ENCODE measurements around the gene MGAT3.

The MGAT3 gene

DNA sequence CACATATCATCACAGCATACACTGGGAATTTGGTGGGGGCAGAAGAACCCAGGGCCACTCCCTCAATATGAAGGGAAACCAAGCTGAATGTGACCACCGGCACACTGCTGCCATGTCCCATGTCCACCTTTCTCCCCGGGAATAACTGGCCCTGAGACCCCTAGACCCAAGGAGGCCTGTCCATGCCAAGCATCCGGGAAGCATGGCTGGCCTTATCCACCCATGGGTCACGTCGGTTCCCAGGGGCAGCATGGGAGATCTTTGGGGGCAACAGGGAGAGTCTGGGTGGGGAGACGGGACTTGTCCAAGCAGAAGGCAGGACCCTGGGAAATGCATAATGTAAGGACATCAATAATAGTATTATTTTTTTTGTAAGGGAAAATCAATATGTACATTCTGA lies 34.9 kb downstream of the MGAT3 start:
- Histone ChIP-seq H3K79me2 (ENCODE audit: control insufficient read depth, insufficient read depth, low read length, unreplicated experiment) (no peaks in the 10 kb centered on the region), H3K36me3 (ENCODE audit: insufficient read depth, low read length) (no peaks in the 10 kb centered on the region), H3K27me3 (ENCODE audit: insufficient read depth, low read length) (no peaks in the 10 kb centered on the region), H3K27ac (ENCODE audit: low read depth, low read length) (no peak overlapping the region), H3K4me3 (ENCODE audit: low read depth, low read length) (no peak overlapping the region), H2AFZ (ENCODE audit: low read length, unreplicated experiment) (no peak overlapping the region), H3K4me1 (ENCODE audit: control insufficient read depth, insufficient read depth, low read length, unreplicated experiment) (peaks cover 16% of the 10 kb centered on the region)

DNA sequence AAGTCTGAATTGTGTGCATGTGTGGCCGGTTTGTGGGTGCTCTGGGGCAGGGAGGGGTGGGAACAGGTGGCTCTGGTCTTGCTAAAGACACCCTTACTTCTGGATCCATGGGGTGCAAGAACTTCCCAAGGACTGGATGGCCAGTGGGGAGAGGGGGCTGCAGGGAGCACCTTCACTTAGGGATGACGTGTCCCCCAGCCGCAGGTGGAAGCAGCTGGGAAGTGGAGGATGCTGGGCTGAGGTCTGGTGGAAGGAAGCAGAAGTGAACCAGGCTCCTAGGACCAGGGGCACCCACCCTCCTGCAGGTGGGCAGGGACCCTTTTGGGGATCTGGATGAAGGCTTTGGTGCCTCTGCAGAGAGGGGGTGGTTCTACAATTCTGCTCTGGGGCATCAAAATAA lies 35.4 kb downstream of the MGAT3 start:
- H3K36me3 ChIP-seq (ENCODE audit: insufficient read depth, low read length): no peaks in the 10 kb centered on the region
- no peaks in the 10 kb centered on the region for H3K27me3 ChIP-seq (ENCODE audit: insufficient read depth, low read length)
- no peak overlapping the region for H3K27ac ChIP-seq (ENCODE audit: low read depth, low read length)
- no peak overlapping the region for H2AFZ ChIP-seq (ENCODE audit: low read length, unreplicated experiment)
- no peaks in the 10 kb centered on the region for H3K79me2 ChIP-seq (ENCODE audit: control insufficient read depth, insufficient read depth, low read length, unreplicated experiment)
- H3K4me3 ChIP-seq (ENCODE audit: low read depth, low read length): no peak overlapping the region
- H3K4me1 ChIP-seq (ENCODE audit: control insufficient read depth, insufficient read depth, low read length, unreplicated experiment): peaks cover 16% of the 10 kb centered on the region

DNA sequence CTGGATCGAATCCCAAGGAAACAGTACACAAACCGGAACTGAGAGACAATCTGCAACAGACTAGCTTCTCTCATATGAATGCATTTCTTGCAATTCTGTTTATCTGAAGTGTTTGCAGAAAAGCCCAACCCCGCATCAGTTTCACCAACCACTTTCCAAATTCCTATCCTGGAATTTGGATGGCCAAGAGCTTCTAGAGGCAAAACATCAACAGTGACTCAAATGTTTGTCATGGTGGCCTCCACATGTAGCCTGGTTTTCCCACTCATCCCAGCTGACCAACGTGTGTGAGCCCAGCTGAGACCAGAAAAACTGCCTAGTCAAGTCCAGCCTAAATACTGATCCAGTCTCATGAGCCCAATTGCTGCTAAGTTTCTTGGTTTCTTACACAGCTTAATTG lies 36.9 kb downstream of the MGAT3 start:
- H2AFZ ChIP-seq (ENCODE audit: low read length, unreplicated experiment): no peak overlapping the region
- H3K4me1 ChIP-seq (ENCODE audit: control insufficient read depth, insufficient read depth, low read length, unreplicated experiment): peaks cover 16% of the 10 kb centered on the region
- no peaks in the 10 kb centered on the region for H3K27me3 ChIP-seq (ENCODE audit: insufficient read depth, low read length)
- no peak overlapping the region for H3K4me3 ChIP-seq (ENCODE audit: low read depth, low read length)
- H3K36me3 ChIP-seq (ENCODE audit: insufficient read depth, low read length): no peaks in the 10 kb centered on the region
- peak overlapping the region; percentile 44; the same call in 1 of the 2 replicates for H3K27ac ChIP-seq (ENCODE audit: low read depth, low read length)
- no peaks in the 10 kb centered on the region for H3K79me2 ChIP-seq (ENCODE audit: control insufficient read depth, insufficient read depth, low read length, unreplicated experiment)

DNA sequence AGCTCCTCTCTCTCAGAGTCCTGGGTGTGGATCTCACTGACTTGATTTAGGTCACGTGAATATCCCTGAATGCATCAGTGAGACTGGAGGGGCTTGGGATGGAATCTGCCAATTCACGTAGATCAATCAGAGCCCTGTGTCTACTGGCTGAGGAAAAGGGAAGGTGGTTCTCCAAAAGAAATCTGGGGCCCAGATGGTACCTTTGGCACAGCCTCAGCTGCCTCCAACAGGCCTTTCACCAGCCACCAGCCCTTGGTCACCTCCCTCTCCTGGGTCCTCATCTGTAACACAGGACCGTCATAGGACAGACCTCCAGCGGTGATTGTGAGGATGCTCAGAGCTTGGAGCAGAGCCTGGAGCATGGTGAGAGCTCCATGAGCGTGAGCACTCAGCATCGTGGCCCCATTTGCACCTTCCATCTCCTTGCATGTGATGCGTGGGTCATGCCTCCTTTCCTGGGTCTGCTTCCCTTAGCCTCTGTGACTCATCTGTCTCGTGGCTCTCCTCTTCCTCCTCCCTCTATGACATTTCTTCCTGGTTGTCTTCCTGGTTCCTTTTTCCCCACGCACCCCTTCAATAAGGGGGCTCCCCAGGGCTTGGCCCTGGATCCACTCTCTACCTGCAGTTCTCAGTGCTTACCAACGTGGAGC lies 37.8 kb downstream of the MGAT3 start:
- Histone ChIP-seq H3K27ac (ENCODE audit: low read depth, low read length) (peak overlapping the region; percentile 44; the same call in 1 of the 2 replicates), H3K27me3 (ENCODE audit: insufficient read depth, low read length) (no peaks in the 10 kb centered on the region), H3K4me3 (ENCODE audit: low read depth, low read length) (no peak overlapping the region), H2AFZ (ENCODE audit: low read length, unreplicated experiment) (no peak overlapping the region), H3K79me2 (ENCODE audit: control insufficient read depth, insufficient read depth, low read length, unreplicated experiment) (no peaks in the 10 kb centered on the region), H3K4me1 (ENCODE audit: control insufficient read depth, insufficient read depth, low read length, unreplicated experiment) (peaks cover 16% of the 10 kb centered on the region), H3K36me3 (ENCODE audit: insufficient read depth, low read length) (no peaks in the 10 kb centered on the region)

DNA sequence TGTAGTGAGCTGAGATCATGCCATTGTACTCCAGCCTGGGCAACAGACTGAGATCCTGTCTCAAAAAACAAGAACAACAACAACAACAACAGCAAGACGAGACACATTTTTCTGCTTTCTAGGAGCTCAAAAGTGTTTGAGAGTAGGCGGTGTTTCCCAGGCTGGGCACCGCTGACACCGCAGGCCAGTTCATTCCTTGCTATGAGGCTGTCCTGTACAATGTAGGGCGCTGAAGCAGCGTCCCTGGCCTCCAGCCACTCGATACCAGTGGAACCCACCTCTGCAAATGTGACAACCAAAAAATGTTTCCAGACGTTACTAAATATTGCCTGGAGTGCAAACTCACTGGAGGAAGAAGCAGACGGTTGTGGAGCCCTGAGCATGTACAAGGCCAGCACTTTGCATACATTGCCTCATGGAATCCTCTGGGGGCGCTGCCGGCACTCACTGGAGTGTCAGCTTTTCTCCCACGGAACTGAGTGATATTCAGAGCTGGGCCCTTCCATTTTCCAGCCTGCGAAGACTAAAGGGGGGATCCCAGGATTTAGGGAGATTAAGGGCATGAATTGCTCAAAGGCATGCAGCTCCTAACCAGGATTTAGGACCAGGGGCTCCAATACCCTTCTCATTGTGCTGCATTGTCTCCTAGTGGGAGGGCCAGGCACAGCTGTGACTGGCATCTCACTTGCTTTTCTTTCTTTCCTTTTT lies 39.5 kb downstream of the MGAT3 start:
- Histone ChIP-seq H3K27me3 (ENCODE audit: insufficient read depth, low read length) (no peaks in the 10 kb centered on the region), H3K4me3 (ENCODE audit: low read depth, low read length) (no peak overlapping the region), H3K79me2 (ENCODE audit: control insufficient read depth, insufficient read depth, low read length, unreplicated experiment) (no peaks in the 10 kb centered on the region), H3K4me1 (ENCODE audit: control insufficient read depth, insufficient read depth, low read length, unreplicated experiment) (peaks cover 20% of the 10 kb centered on the region), H2AFZ (ENCODE audit: low read length, unreplicated experiment) (no peak overlapping the region), H3K36me3 (ENCODE audit: insufficient read depth, low read length) (no peaks in the 10 kb centered on the region), H3K27ac (ENCODE audit: low read depth, low read length) (no peak overlapping the region)

DNA sequence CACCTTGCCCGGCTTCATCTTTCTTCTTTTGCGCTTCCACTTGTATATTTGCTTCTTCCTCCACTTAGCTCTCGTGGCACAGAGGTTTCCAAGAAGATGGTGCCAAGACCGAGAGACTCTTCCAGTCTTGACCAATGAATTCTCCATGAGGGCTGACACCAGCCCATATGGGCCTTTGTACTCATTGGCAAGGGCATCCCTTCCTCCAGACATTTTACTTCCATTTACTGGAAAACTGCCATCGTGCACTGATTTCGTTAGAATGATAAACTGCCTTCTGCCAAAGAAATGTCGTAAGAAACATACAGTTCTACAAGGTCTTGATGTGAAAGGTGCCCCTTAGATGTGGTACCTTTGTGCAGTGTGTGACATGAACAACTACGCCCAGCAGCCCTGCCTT lies 40.6 kb downstream of the MGAT3 start:
- H3K79me2 ChIP-seq (ENCODE audit: control insufficient read depth, insufficient read depth, low read length, unreplicated experiment): peaks cover 2% of the 10 kb centered on the region
- no peaks in the 10 kb centered on the region for H3K36me3 ChIP-seq (ENCODE audit: insufficient read depth, low read length)
- no peak overlapping the region for H3K4me3 ChIP-seq (ENCODE audit: low read depth, low read length)
- H2AFZ ChIP-seq (ENCODE audit: low read length, unreplicated experiment): no peak overlapping the region
- no peak overlapping the region for H3K27ac ChIP-seq (ENCODE audit: low read depth, low read length)
- no peaks in the 10 kb centered on the region for H3K27me3 ChIP-seq (ENCODE audit: insufficient read depth, low read length)
- peaks cover 23% of the 10 kb centered on the region for H3K4me1 ChIP-seq (ENCODE audit: control insufficient read depth, insufficient read depth, low read length, unreplicated experiment)

DNA sequence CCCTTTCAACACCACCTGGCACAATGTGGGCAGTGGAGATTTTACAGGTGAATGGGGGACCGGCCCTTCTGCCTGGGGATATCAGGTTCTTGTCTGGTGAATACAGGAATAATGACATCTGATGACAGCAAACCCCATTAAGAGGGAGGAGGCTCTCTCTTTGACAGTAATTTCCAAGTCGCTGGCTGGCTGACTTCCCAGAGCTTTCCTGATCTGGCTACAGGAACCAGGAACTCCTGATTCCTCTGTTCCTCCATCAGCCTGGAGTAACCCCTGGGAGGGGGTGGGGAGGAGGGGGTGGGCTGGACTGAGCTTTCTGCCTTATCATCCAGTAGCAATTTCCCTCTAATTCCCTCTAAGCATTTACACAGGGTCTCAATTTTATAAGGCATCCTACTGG lies 41.6 kb downstream of the MGAT3 start:
- Histone ChIP-seq H3K36me3 (ENCODE audit: insufficient read depth, low read length) (no peaks in the 10 kb centered on the region), H3K27ac (ENCODE audit: low read depth, low read length) (no peak overlapping the region), H3K4me3 (ENCODE audit: low read depth, low read length) (no peak overlapping the region), H3K79me2 (ENCODE audit: control insufficient read depth, insufficient read depth, low read length, unreplicated experiment) (peaks cover 12% of the 10 kb centered on the region), H3K27me3 (ENCODE audit: insufficient read depth, low read length) (no peaks in the 10 kb centered on the region), H3K4me1 (ENCODE audit: control insufficient read depth, insufficient read depth, low read length, unreplicated experiment) (peaks cover 24% of the 10 kb centered on the region), H2AFZ (ENCODE audit: low read length, unreplicated experiment) (no peak overlapping the region)

DNA sequence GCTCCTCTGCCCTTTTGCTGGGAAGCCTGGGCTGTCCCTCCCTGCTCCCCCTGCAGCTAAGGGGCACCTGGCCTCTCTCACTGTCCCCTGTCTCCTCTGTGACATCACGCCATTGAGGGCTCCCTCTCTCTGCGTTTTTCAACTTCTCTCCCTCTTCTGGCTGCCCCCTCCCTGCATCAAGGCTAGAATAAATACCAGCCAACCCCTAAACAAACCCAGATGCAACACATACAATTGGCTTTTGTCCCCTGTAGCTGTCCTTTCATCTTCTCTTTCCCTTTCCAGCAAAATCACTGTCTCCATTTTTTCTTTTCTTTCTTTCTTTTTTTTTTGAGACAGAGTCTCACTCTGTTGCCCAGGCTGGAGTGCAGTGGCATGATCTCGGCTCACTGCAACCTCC lies 42.0 kb downstream of the MGAT3 start:
- Histone ChIP-seq H2AFZ (ENCODE audit: low read length, unreplicated experiment) (no peak overlapping the region), H3K4me1 (ENCODE audit: control insufficient read depth, insufficient read depth, low read length, unreplicated experiment) (peaks cover 24% of the 10 kb centered on the region), H3K4me3 (ENCODE audit: low read depth, low read length) (no peak overlapping the region), H3K79me2 (ENCODE audit: control insufficient read depth, insufficient read depth, low read length, unreplicated experiment) (peaks cover 16% of the 10 kb centered on the region), H3K36me3 (ENCODE audit: insufficient read depth, low read length) (no peaks in the 10 kb centered on the region), H3K27ac (ENCODE audit: low read depth, low read length) (no peak overlapping the region), H3K27me3 (ENCODE audit: insufficient read depth, low read length) (no peaks in the 10 kb centered on the region)

DNA sequence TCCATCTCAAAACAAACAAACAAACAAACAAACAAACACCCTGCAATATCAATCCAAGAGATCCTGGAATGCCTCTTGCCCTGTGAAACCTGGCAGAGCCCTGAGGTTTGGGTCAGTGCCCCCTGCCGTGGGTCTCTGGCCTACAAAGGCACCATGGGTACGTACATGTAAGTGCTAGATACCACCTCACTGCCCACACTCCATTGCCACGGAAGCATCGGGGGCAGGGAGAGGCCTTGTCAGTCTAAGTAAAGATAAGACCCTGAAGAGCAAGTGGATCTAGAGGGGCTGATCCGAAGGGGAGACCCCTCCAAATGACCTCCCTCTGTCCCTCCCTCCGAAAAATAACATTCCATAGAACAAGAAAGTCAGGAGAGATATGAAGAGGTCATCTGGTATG lies 43.3 kb downstream of the MGAT3 start:
- H3K4me1 ChIP-seq (ENCODE audit: control insufficient read depth, insufficient read depth, low read length, unreplicated experiment): peaks cover 12% of the 10 kb centered on the region
- no peaks in the 10 kb centered on the region for H3K27me3 ChIP-seq (ENCODE audit: insufficient read depth, low read length)
- H2AFZ ChIP-seq (ENCODE audit: low read length, unreplicated experiment): no peak overlapping the region
- H3K79me2 ChIP-seq (ENCODE audit: control insufficient read depth, insufficient read depth, low read length, unreplicated experiment): peaks cover 26% of the 10 kb centered on the region
- no peaks in the 10 kb centered on the region for H3K36me3 ChIP-seq (ENCODE audit: insufficient read depth, low read length)
- H3K27ac ChIP-seq (ENCODE audit: low read depth, low read length): no peak overlapping the region
- H3K4me3 ChIP-seq (ENCODE audit: low read depth, low read length): no peak overlapping the region

DNA sequence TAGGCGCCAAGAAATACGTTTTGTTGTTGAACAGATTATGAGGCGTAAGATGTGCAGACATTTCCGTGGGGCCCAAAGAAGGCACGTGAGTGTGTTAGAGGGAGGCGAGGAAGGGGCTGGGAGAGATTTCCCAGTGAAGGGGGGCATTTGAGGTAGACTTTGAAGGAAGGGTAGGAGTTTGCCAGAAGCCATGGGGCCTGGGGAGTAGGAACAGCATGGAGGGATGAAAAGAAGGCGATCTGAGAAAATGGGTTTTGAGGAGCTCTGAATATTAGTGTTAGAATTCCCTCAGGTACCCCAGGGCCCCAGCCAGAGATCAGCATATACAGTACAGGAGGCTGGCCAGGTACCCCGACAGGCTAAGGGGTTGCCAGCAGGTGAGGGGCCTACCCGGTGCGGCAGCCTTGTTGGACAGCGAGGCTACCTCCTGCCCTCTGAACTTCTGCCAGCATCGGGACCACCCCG lies 44.9 kb downstream of the MGAT3 start:
- H3K4me1 ChIP-seq (ENCODE audit: control insufficient read depth, insufficient read depth, low read length, unreplicated experiment): peaks cover 12% of the 10 kb centered on the region
- H3K4me3 ChIP-seq (ENCODE audit: low read depth, low read length): peak overlapping the region; percentile 89
- H3K27me3 ChIP-seq (ENCODE audit: insufficient read depth, low read length): no peaks in the 10 kb centered on the region
- H2AFZ ChIP-seq (ENCODE audit: low read length, unreplicated experiment): peak overlapping the region; percentile 46
- no peaks in the 10 kb centered on the region for H3K36me3 ChIP-seq (ENCODE audit: insufficient read depth, low read length)
- H3K27ac ChIP-seq (ENCODE audit: low read depth, low read length): no peak overlapping the region
- H3K79me2 ChIP-seq (ENCODE audit: control insufficient read depth, insufficient read depth, low read length, unreplicated experiment): peaks cover 36% of the 10 kb centered on the region

Data from ACC112 (cell line).